Activated CD8-positive, alpha-beta memory T cell treated with anti-CD3 and anti-CD28 coated beads, Interleukin-2, amount 10 ng/mL, durations not matched to agents 7 days and 5 days (primary cell): ENCODE data around the gene NUPR2. TPM values are rescaled to one million over a fixed set of nuclear protein-coding genes. Genes with fewer than 3 reads are reported as not detected.
"Not testable (repeated sequence)": the region's sequence is repeated elsewhere in the genome, so short reads cannot be mapped to it uniquely, and the experiment has no call there.

ENCODE experiments used
- ATAC-seq: fragments of 150-1000 bp; cut with Tn5 transposase; one replicate; pipeline ENCODE4 v1.10.0; 2021; ENCODE audit warnings: moderate library complexity
- CTCF ChIA-PET: fragments of 350-600 bp; sonication (Branson Sonifier 250); formaldehyde crosslinking; loops from one replicate; lab custom pipeline; 2021; ENCODE audit warnings: antibody characterized with exemption; lab: Charles Lee
- DNase-seq: peaks from one replicate; pipeline ENCODE4 v3.0.0-alpha.2; 2020
- H3K27ac Mint-ChIP-seq: one replicate; pipeline ENCODE4 v1.8.0; 2021; ENCODE audit warnings: mild to moderate bottlenecking, mixed read lengths
- H3K27me3 Mint-ChIP-seq: one replicate; pipeline ENCODE4 v1.8.0; 2021; ENCODE audit warnings: mixed read lengths
- H3K36me3 Mint-ChIP-seq: one replicate; pipeline ENCODE4 v1.8.0; 2021; ENCODE audit warnings: mild to moderate bottlenecking, mixed read lengths
- H3K4me1 Mint-ChIP-seq: one replicate; pipeline ENCODE4 v1.8.0; 2021; ENCODE audit warnings: mixed read lengths
- H3K4me3 Mint-ChIP-seq: one replicate; pipeline ENCODE4 v1.8.0; 2021; ENCODE audit warnings: mild to moderate bottlenecking, moderate library complexity, mixed read lengths
- H3K9me3 Mint-ChIP-seq: one replicate; pipeline ENCODE4 v1.8.0; 2022; ENCODE audit warnings: low read depth, mixed read lengths
- total RNA-seq, 2 experiments: library from RNA; stranded (reverse); gene quantifications; one replicate each; pipeline ENCODE4 v1.2.3, GENCODE V29; 2021

The NUPR2 gene
- total RNA-seq, 2 experiments from 2014 or later, result not detected

DNA sequence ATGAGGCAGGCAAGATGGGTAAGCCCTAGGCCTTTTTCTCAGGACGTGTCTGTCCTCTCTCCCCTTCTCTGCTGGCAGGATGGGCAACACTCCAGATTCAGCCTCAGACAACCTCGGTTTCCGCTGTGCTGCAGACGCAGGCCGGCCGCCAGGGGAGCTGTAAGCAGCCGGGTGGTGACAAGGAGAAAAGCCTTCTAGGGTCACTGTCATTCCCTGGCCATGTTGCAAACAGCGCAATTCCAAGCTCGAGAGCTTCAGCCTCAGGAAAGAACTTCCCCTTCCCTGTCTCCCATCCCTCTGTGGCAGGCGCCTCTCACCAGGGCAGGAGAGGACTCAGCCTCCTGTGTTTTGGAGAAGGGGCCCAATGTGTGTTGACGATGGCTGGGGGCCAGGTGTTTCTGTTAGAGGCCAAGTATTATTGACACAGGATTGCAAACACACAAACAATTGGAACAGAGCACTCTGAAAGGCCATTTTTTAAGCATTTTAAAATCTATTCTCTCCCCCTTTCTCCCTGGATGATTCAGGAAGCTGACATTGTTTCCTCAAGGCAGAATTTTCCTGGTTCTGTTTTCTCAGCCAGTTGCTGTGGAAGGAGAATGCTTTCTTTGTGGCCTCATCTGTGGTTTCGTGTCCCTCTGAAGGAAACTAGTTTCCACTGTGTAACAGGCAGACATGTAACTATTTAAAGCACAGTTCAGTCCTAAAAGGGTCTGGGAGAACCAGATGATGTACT, 36.6 kb downstream of the NUPR2 start:
- no peaks in the 10 kb centered on the region for H3K27me3 Mint-ChIP-seq
- no peak overlapping the region for H3K4me3 Mint-ChIP-seq
- no peaks in the 10 kb centered on the region for H3K9me3 Mint-ChIP-seq
- H3K4me1 Mint-ChIP-seq, result no peaks in the 10 kb centered on the region
- H3K36me3 Mint-ChIP-seq, result peaks cover 5% of the 10 kb centered on the region
- no peak overlapping the region for H3K27ac Mint-ChIP-seq
- ATAC-seq (no peak), DNase-seq (no peak)
- CTCF ChIA-PET, result interaction anchor here (1.0 kb wide), 1 partner anchor 78 kb away, joined by 4 read pairs; no protein-coding TSS in a partner anchor

GRCh38 chr7:56078196-56078595, 38.0 kb downstream of the NUPR2 start:
- no peaks in the 10 kb centered on the region for H3K27me3 Mint-ChIP-seq
- no peaks in the 10 kb centered on the region for H3K9me3 Mint-ChIP-seq
- no peak for ATAC-seq
- no peak overlapping the region for H3K4me3 Mint-ChIP-seq
- DNase-seq, result no peak
- peaks cover 3% of the 10 kb centered on the region for H3K4me1 Mint-ChIP-seq
- CTCF ChIA-PET, result interaction anchor here (1.0 kb wide), 1 partner anchor 14 kb away, joined by 6 read pairs; the partner anchor contains the start of gene SUMF2
- H3K36me3 Mint-ChIP-seq, result peaks cover 10% of the 10 kb centered on the region
- no peak overlapping the region for H3K27ac Mint-ChIP-seq

DNA sequence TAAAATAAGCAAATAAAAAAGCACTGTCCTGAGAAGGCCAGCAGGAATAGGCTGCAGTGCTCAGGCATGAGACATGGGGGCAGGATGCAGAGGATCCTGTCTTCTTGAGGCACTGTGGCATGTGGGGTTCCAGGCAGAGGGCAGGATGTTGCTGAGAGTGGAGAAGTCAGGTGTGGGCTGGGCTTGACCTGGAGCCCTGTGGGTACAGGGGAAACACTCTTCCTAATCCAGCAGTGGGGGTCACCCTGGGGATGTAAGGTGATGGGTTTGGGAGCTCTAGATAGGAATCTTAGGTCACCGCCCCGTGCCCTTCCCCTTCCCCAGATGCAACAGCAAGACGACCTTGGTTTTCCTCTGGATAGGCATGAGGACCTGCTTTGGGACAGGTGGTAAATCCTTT, 38.5 kb downstream of the NUPR2 start:
- Mint-ChIP-seq H3K27ac (no peak overlapping the region), H3K27me3 (no peaks in the 10 kb centered on the region), H3K4me3 (no peak overlapping the region), H3K9me3 (no peaks in the 10 kb centered on the region), H3K4me1 (peaks cover 3% of the 10 kb centered on the region), H3K36me3 (peaks cover 14% of the 10 kb centered on the region)
- DNase-seq (no peak), ATAC-seq (no peak)
- CTCF ChIA-PET, result interaction anchor here (1.0 kb wide), 1 partner anchor 14 kb away, joined by 6 read pairs; the partner anchor contains the start of gene SUMF2

DNA sequence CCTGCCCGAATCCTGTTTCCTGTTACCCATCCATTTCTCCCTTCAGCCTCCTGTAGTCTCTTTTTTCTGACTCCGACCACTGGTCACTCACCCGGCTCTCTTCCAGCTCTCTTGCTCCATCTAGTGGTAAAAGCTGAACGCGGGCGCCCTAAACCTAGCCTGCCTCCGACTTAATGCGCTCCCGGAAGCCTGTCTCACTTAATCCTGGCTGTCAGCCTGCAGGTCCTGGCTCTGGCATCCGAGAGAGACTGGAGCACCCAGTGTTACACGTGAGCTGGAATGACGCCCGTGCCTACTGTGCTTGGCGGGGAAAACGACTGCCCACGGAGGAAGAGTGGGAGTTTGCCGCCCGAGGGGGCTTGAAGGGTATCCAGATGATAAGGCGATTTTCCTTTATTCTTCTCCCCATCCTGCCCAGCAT, 41.8 kb downstream of the NUPR2 start:
- Mint-ChIP-seq H3K4me1 (peaks cover 3% of the 10 kb centered on the region), H3K9me3 (no peaks in the 10 kb centered on the region), H3K36me3 (peaks cover 20% of the 10 kb centered on the region), H3K4me3 (no peak overlapping the region), H3K27me3 (no peaks in the 10 kb centered on the region), H3K27ac (peak overlapping the region; percentile 33)
- ATAC-seq, result peak; percentile 83
- DNase-seq, result peak; percentile 75
- CTCF ChIA-PET, result interaction anchor here (0.6 to 3.1 kb wide), 21 partner anchors 9 to 433 kb away, joined by 3 to 20 read pairs (median 6); partner anchors contain the start of genes CCT6A, CHCHD2, PHKG1 and PSPH

- CTCF ChIA-PET, result interaction anchor here (0.9 to 4.2 kb wide), 5 partner anchors 8 to 425 kb away, joined by 3 to 20 read pairs (median 5); partner anchors contain the start of genes CCT6A and PSPH
- H3K4me3 Mint-ChIP-seq, H3K27me3 Mint-ChIP-seq, DNase-seq, H3K27ac Mint-ChIP-seq, H3K9me3 Mint-ChIP-seq, ATAC-seq: not testable (repeated sequence)
- peaks cover 39% of the 10 kb centered on the region for H3K36me3 Mint-ChIP-seq
- H3K4me1 Mint-ChIP-seq, result peaks cover 32% of the 10 kb centered on the region
Measured at GRCh38 chr7:56066376-56066775, 49.8 kb downstream of the NUPR2 start.

Other genes with a start within 250 kb of the NUPR2 start
- under 1 TPM; 0.44 to 0.96 TPM for gene ZNF713, start 229.0 kb downstream of the NUPR2 start, total RNA-seq
- gene MRPS17, start 164.5 kb downstream of the NUPR2 start, total RNA-seq, result 10 to 100 TPM; 14.3 to 20.3 TPM
- 10 to 100 TPM; 28.6 to 29.0 TPM for gene NIPSNAP2, start 151.8 kb downstream of the NUPR2 start, total RNA-seq
- gene PSPH, start 65.0 kb downstream of the NUPR2 start, total RNA-seq, result 10 to 100 TPM; 12.4 to 22.2 TPM
- 100 to 1,000 TPM; 120 to 181 TPM for gene CCT6A, start 64.7 kb downstream of the NUPR2 start, total RNA-seq
- 100 to 1,000 TPM; 115 to 145 TPM for gene SUMF2, start 52.1 kb downstream of the NUPR2 start, total RNA-seq
- 1 to 10 TPM; 1.8 to 2.5 TPM for gene PHKG1, start 23.5 kb downstream of the NUPR2 start, total RNA-seq
- 100 to 1,000 TPM; 454 to 534 TPM for gene CHCHD2, start 9.9 kb downstream of the NUPR2 start, total RNA-seq